ENCODE measurements around the gene DUSP1.

DNA sequence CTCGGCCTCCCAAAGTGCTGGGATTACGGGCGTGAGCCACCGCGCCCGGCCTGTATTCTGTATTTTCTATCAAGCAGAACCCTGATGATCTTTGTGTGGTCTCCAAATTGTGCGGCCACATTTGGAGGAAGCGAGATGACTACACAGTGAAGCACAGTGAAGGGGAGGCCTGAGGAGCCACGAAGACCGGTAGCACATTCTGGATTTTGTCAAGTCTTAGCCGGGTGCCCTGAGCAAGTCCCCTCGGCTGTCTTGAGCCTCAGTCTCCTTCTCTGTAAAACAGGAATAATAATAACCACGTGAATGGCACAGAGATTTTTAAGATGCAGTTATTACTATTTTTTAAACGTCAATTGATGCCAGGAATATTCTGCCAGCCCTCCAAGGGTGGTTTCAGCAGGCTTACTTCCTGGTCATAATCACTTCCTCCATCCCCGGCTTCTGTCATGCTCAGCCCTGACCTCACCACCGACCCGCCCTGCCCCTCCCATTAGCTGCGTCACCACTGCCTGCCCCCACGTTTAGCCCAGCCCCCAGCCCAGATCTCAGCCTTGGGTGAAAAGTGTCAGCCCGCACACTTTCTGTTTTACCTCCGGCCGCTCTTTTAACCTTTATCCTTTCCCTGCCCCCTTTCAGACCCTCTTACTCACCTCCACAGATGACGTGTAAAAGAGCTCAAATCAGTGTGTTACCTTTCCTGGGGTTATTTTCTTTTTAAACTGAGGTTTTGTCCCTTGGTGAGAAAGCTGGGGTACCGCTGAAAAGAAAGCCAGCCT is 36.1 kb upstream of the DUSP1 start:
- TF ChIP-seq, protein P1, sequence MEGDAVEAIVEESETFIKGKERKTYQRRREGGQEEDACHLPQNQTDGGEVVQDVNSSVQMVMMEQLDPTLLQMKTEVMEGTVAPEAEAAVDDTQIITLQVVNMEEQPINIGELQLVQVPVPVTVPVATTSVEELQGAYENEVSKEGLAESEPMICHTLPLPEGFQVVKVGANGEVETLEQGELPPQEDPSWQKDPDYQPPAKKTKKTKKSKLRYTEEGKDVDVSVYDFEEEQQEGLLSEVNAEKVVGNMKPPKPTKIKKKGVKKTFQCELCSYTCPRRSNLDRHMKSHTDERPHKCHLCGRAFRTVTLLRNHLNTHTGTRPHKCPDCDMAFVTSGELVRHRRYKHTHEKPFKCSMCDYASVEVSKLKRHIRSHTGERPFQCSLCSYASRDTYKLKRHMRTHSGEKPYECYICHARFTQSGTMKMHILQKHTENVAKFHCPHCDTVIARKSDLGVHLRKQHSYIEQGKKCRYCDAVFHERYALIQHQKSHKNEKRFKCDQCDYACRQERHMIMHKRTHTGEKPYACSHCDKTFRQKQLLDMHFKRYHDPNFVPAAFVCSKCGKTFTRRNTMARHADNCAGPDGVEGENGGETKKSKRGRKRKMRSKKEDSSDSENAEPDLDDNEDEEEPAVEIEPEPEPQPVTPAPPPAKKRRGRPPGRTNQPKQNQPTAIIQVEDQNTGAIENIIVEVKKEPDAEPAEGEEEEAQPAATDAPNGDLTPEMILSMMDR (conservative IDR thresholded peaks at IDR 0.05; ENCODE audit: low read length): no peak
- TF ChIP-seq EZH2phosphoT487 (IDR thresholded peaks at IDR 0.05; ENCODE audit: borderline replicate concordance): no peak
